Ascending aorta (tissue), 2 donors: ENCODE measurements around the gene PRKCG. TPM values are rescaled to one million over a fixed set of nuclear protein-coding genes. Genes with fewer than 3 reads are reported as not detected.
"Not testable (repeated sequence)": the region's sequence is repeated elsewhere in the genome, so short reads cannot be mapped to it uniquely, and the experiment has no call there.

Experiments
- DNase-seq, 2 donors: peaks; one replicate each; pipeline ENCODE4 v3.0.0-alpha.2; 2019; ENCODE audit warnings: low spot score in 2 of 2
- H3K27ac ChIP-seq, 2 donors: fragments of 200-600 bp; sonication (generic); one replicate each; pipeline ENCODE4 v1.5.1; 2016 to 2017; ENCODE audit warnings: mild to moderate bottlenecking in 1 of 2
- H3K27me3 ChIP-seq: fragments of 200-600 bp; sonication (generic); one replicate; pipeline ENCODE4 v1.5.1; 2017
- H3K36me3 ChIP-seq, 2 donors: fragments of 200-600 bp; sonication (generic); one replicate each; pipeline ENCODE4 v1.5.1; 2016
- H3K4me1 ChIP-seq, 2 donors: fragments of 200-600 bp; sonication (generic); one replicate each; pipeline ENCODE4 v1.5.1; 2016 to 2017; ENCODE audit warnings: mild to moderate bottlenecking in 1 of 2
- H3K4me3 ChIP-seq, 2 donors: fragments of 200-600 bp; sonication (generic); one replicate each; pipeline ENCODE4 v1.5.1; 2016 to 2017; ENCODE audit warnings: mild to moderate bottlenecking in 1 of 2
- H3K9me3 ChIP-seq, 2 donors: fragments of 200-600 bp; sonication (generic); one replicate each; pipeline ENCODE4 v1.5.1; 2016
- intact Hi-C: fragments of 100-400 bp; cut with DNase I; formaldehyde crosslinking; loops from one replicate; pipeline ENCODE4 v1.15.1; 2023
- total RNA-seq: library from RNA; depleted of rRNA; stranded (reverse); fragments of >200 nt; gene quantifications from one replicate; pipeline ENCODE4 v1.1.0, GENCODE V29; 2016
- TF ChIP-seq, protein P1 (sequence below), 3 experiments: fragments of 200-600 bp in 2 of 3; fragments of 450-650 bp in 1 of 3; sonication (generic) in 2 of 3; IDR thresholded peaks; one replicate each; pipeline ENCODE4 v1.5.1; 2016 to 2019; ENCODE audit warnings: antibody characterized with exemption in 3 of 3, mild to moderate bottlenecking in 1 of 3, moderate library complexity in 1 of 3

PRKCG gene
- total RNA-seq, 1 donor from 2014 or later, result not detected

DNA sequence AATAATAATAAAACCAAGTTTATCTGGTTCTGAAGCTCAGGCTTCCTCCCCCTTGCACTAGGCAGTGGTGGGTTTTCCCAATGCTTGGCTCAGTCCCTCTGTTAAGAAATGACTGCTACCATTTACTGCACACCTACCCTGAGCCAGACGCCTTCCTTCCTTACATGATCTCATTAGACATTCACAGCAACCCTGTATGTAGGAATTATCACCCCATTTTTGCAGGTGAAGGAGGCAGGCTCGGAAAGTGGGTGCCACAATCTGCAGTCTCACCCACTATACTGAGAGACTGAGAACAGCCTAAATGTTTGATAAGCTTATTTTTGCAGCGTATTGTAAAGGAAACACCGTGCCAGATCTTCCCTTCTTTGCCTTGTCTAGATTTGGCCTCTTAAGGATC lies 62.4 kb downstream of the PRKCG start:
- intact Hi-C loops, result no loop called here
- H3K27me3 ChIP-seq, result peaks cover 6% of the 10 kb centered on the region

DNA sequence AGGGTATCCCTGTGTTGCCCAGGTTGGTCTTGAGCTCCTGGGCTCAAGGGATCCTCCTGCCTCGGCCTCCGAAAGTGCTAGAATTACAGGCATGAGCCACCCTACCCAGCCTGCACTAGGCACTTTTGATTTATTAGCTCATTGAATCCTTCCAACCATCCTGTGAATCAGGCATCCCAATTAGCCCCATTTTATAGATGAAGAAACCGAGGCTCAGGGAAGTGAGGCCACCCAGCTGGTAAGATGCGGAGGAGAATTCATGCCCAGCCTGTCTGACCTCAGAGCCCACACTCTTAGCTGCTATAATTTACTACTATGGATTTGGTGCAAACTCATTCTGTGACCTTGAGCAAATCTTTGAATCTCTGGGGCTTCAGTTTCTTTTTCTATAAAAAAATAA lies 62.9 kb downstream of the PRKCG start:
- no peak for DNase-seq
- intact Hi-C loops, result no loop called here

More for the DNA sequence above, 62.4 kb downstream of the PRKCG start:
- no peaks in the 10 kb centered on the region for H3K36me3 ChIP-seq
- TF ChIP-seq, protein P1, sequence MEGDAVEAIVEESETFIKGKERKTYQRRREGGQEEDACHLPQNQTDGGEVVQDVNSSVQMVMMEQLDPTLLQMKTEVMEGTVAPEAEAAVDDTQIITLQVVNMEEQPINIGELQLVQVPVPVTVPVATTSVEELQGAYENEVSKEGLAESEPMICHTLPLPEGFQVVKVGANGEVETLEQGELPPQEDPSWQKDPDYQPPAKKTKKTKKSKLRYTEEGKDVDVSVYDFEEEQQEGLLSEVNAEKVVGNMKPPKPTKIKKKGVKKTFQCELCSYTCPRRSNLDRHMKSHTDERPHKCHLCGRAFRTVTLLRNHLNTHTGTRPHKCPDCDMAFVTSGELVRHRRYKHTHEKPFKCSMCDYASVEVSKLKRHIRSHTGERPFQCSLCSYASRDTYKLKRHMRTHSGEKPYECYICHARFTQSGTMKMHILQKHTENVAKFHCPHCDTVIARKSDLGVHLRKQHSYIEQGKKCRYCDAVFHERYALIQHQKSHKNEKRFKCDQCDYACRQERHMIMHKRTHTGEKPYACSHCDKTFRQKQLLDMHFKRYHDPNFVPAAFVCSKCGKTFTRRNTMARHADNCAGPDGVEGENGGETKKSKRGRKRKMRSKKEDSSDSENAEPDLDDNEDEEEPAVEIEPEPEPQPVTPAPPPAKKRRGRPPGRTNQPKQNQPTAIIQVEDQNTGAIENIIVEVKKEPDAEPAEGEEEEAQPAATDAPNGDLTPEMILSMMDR (IDR thresholded peaks at IDR 0.05), result no peak
- H3K4me1 ChIP-seq, result no peaks in the 10 kb centered on the region
- no peak for DNase-seq
- no peak overlapping the region for H3K4me3 ChIP-seq
- H3K9me3 ChIP-seq, result no peaks in the 10 kb centered on the region
- no peak overlapping the region for H3K27ac ChIP-seq

DNA sequence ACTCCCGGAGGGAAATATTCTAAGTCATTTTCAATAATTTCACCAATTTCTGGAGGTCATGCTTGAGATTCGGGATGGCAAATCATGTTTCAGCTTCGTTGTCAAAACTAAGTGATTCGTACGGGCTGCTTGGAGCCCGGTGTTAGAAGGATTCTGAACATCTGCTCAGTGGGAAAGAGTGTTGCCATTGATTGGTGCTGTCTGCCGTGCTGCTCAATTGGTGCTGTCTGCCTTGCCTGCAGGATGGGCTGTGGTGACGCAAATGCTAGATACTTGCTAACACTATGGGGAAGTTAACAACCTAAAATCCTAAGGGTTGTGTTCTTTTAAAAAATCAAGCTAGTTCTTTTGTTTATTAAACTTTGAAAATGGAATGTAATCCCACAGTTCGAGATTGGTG lies 63.4 kb downstream of the PRKCG start:
- TF ChIP-seq, protein P1 (IDR thresholded peaks at IDR 0.05), result no peak
- Histone ChIP-seq H3K27me3 (peaks cover 6% of the 10 kb centered on the region), H3K27ac (no peak overlapping the region), H3K9me3 (no peaks in the 10 kb centered on the region), H3K4me3 (no peak overlapping the region), H3K4me1 (no peaks in the 10 kb centered on the region), H3K36me3 (no peaks in the 10 kb centered on the region)
- intact Hi-C loops, result no loop called here
- no peak for DNase-seq

More for the DNA sequence above, 62.9 kb downstream of the PRKCG start:
- no peak overlapping the region for H3K4me3 ChIP-seq
- no peaks in the 10 kb centered on the region for H3K4me1 ChIP-seq
- TF ChIP-seq, protein P1 (IDR thresholded peaks at IDR 0.05), result no peak
- H3K9me3 ChIP-seq, result no peaks in the 10 kb centered on the region
- peaks cover 6% of the 10 kb centered on the region for H3K27me3 ChIP-seq
- H3K27ac ChIP-seq, result no peak overlapping the region
- no peaks in the 10 kb centered on the region for H3K36me3 ChIP-seq

DNA sequence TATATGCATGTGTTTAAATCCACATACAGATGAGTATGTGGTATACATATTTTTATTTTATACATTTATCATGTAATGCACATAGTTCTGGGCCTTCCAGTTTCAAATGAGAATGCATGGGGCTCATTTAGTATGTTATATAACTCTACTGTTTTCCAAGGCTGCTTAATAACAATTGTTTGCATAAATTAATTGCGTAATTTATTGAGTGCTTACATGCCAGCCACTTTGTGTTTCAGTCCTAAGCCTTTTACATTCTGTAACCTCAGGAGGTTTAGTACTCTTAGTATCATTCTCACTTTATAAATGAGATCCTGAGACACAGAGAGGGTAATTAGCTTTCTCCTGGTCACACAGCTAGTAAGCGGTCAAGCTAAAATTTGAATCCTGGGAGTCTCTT lies 64.0 kb downstream of the PRKCG start:
- no peak for DNase-seq
- Histone ChIP-seq H3K36me3 (no peaks in the 10 kb centered on the region), H3K4me1 (no peaks in the 10 kb centered on the region), H3K27me3 (peaks cover 6% of the 10 kb centered on the region), H3K4me3 (no peak overlapping the region), H3K27ac (no peak overlapping the region), H3K9me3 (no peaks in the 10 kb centered on the region)
- TF ChIP-seq, protein P1 (IDR thresholded peaks at IDR 0.05), result no peak
- intact Hi-C loops, result no loop called here

DNA sequence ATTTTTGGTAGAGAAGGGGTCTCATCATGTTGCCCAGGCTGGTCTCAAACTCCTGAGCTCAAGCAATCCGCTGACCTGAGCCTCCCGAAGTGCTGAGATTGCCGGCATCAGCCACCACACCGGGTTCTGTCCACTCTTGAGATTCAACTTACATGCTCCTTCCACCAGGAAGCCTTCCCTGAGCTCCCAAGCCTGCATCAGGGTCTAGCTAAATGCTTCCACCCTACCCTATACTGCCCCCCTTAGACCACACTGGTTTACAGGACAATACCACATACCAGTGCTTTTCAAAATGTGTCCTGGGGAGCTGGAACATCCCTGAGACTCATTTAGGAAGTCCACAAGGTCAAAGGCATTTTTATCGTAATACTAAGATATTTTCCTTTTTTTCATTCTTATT lies 65.6 kb downstream of the PRKCG start:
- Histone ChIP-seq H3K4me3 (no peak overlapping the region), H3K27me3 (peaks cover 3% of the 10 kb centered on the region), H3K36me3 (no peaks in the 10 kb centered on the region), H3K4me1 (no peaks in the 10 kb centered on the region), H3K27ac (no peak overlapping the region), H3K9me3 (no peaks in the 10 kb centered on the region)
- intact Hi-C loops, result no loop called here
- no peak for DNase-seq
- TF ChIP-seq, protein P1 (IDR thresholded peaks at IDR 0.05), result peak in 1 of 3 experiments; percentile 3

DNA sequence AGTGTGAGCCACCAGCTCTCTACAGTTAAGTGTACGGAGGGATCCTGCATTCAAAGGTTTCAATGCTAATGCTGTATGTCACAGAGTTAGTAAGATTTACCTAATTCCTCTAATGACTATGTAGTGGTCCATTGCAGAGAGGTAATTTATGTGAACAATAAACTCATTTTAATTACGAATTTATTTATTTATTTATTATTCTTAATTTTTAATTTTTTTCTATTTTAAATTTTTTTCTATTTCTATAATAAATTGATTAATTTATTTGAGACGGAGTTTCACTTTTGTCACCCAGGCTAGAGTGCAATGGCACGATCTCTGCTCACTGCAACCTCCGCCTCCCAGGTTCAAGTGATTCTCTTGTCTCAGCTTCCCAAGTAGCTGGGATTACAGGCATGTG lies 66.6 kb downstream of the PRKCG start:
- intact Hi-C loops, H3K9me3 ChIP-seq, H3K27me3 ChIP-seq, H3K27ac ChIP-seq, DNase-seq, H3K4me3 ChIP-seq, H3K4me1 ChIP-seq, H3K36me3 ChIP-seq: not testable (repeated sequence)
